ENCODE data around the gene AHCTF1.

AHCTF1 gene

GRCh38 chr1:246836209-246836966 is 95.4 kb downstream of the AHCTF1 start:
- no peak overlapping the region for H2AFZ ChIP-seq (ENCODE audit: low read depth, low read length)
- H3K27me3 ChIP-seq (ENCODE audit: insufficient read depth, low read length, poor library complexity): no peaks in the 10 kb centered on the region
- ATAC-seq (ENCODE audit: insufficient read depth, low read depth): no peak
- no peaks in the 10 kb centered on the region for H3K9me3 ChIP-seq (ENCODE audit: insufficient read depth, low read length, severe bottlenecking)
- H3K4me3 ChIP-seq (ENCODE audit: low read depth in 1 of 2, low read length in 2 of 2): no peak overlapping the region
- H3K36me3 ChIP-seq (ENCODE audit: insufficient read depth, low read length): peaks cover 11% of the 10 kb centered on the region
- no peak overlapping the region for H3K4me2 ChIP-seq (ENCODE audit: insufficient read depth, low read length)
- no peak overlapping the region for H3K9ac ChIP-seq (ENCODE audit: low read depth, low read length)
- H3K27ac ChIP-seq (ENCODE audit: low read length): no peak overlapping the region
- H3K79me2 ChIP-seq (ENCODE audit: insufficient read depth, low read length): no peaks in the 10 kb centered on the region
- no peak for DNase-seq
- TF ChIP-seq EZH2 (IDR thresholded peaks at IDR 0.05; ENCODE audit: borderline replicate concordance, low read depth, low read length, severe bottlenecking): no peak
- TF ChIP-seq, protein P1, sequence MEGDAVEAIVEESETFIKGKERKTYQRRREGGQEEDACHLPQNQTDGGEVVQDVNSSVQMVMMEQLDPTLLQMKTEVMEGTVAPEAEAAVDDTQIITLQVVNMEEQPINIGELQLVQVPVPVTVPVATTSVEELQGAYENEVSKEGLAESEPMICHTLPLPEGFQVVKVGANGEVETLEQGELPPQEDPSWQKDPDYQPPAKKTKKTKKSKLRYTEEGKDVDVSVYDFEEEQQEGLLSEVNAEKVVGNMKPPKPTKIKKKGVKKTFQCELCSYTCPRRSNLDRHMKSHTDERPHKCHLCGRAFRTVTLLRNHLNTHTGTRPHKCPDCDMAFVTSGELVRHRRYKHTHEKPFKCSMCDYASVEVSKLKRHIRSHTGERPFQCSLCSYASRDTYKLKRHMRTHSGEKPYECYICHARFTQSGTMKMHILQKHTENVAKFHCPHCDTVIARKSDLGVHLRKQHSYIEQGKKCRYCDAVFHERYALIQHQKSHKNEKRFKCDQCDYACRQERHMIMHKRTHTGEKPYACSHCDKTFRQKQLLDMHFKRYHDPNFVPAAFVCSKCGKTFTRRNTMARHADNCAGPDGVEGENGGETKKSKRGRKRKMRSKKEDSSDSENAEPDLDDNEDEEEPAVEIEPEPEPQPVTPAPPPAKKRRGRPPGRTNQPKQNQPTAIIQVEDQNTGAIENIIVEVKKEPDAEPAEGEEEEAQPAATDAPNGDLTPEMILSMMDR (IDR thresholded peaks at IDR 0.05; ENCODE audit: borderline replicate concordance, extremely low read depth, low read length, poor library complexity, severe bottlenecking): no peak
- H4K20me1 ChIP-seq (ENCODE audit: insufficient read depth, low read length): no peaks in the 10 kb centered on the region
- no peaks in the 10 kb centered on the region for H3K4me1 ChIP-seq (ENCODE audit: insufficient read depth, low read length)

DNA sequence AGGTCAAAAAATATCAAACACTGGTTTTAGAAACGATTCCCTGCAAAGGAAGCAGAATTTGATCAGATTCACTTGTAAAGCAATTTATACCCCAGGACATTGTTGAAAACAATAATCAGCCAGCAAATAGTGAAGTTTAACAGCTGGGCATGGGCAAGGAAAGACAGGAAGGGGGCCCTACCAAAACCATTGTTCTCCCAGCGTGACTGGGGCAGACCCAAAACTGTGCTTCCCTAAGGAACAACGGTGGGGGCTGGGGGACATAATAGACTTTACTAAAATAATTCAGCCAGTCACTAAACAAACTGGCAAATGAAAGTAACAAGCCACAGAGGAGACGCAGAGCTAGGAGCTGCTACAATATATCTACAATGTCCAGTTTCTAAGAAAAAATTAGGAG is 100.2 kb downstream of the AHCTF1 start:
- Histone ChIP-seq H3K9ac (ENCODE audit: low read depth, low read length) (no peak overlapping the region), H3K4me1 (ENCODE audit: insufficient read depth, low read length) (no peaks in the 10 kb centered on the region), H4K20me1 (ENCODE audit: insufficient read depth, low read length) (no peaks in the 10 kb centered on the region), H3K9me3 (ENCODE audit: insufficient read depth, low read length, severe bottlenecking) (peaks cover 6% of the 10 kb centered on the region), H3K27me3 (ENCODE audit: insufficient read depth, low read length, poor library complexity) (no peaks in the 10 kb centered on the region), H3K79me2 (ENCODE audit: insufficient read depth, low read length) (no peaks in the 10 kb centered on the region), H3K36me3 (ENCODE audit: insufficient read depth, low read length) (no peaks in the 10 kb centered on the region), H3K27ac (ENCODE audit: low read length) (no peak overlapping the region), H3K4me3 (ENCODE audit: low read depth in 1 of 2, low read length in 2 of 2) (no peak overlapping the region), H2AFZ (ENCODE audit: low read depth, low read length) (no peak overlapping the region), H3K4me2 (ENCODE audit: insufficient read depth, low read length) (no peak overlapping the region)
- ATAC-seq (ENCODE audit: insufficient read depth, low read depth): no peak
- TF ChIP-seq, protein P1 (IDR thresholded peaks at IDR 0.05; ENCODE audit: borderline replicate concordance, extremely low read depth, low read length, poor library complexity, severe bottlenecking): no peak
- DNase-seq: no peak

DNA sequence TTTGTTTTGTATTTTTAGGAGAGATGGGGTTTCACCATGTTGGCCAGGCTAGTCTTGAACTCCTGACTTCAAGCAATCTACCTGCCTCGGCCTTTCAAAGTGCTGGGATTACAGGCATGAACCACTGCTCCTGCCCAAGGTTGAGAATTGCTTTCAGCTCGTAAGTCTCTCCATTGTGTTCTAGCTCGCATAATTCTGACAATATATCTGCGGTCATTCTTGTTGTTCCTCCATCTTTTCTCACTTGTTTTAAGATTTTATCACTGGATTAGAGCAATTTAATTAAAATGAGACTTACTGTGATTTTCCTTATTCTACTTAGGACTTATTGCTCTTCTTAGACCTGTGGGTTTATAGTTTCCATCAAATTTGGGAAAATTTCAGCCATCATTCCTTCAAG is 102.9 kb downstream of the AHCTF1 start:
- DNase-seq (no peak), ATAC-seq (ENCODE audit: insufficient read depth, low read depth) (no peak)
- H3K27ac ChIP-seq (ENCODE audit: low read length): no peak overlapping the region
- H3K9ac ChIP-seq (ENCODE audit: low read depth, low read length): no peak overlapping the region
- no peaks in the 10 kb centered on the region for H3K4me1 ChIP-seq (ENCODE audit: insufficient read depth, low read length)
- H4K20me1 ChIP-seq (ENCODE audit: insufficient read depth, low read length): no peaks in the 10 kb centered on the region
- no peaks in the 10 kb centered on the region for H3K36me3 ChIP-seq (ENCODE audit: insufficient read depth, low read length)
- H3K4me2 ChIP-seq (ENCODE audit: insufficient read depth, low read length): no peak overlapping the region
- TF ChIP-seq EZH2 (IDR thresholded peaks at IDR 0.05; ENCODE audit: borderline replicate concordance, low read depth, low read length, severe bottlenecking): no peak
- TF ChIP-seq, protein P1 (IDR thresholded peaks at IDR 0.05; ENCODE audit: borderline replicate concordance, extremely low read depth, low read length, poor library complexity, severe bottlenecking): no peak
- no peak overlapping the region for H2AFZ ChIP-seq (ENCODE audit: low read depth, low read length)
- H3K9me3 ChIP-seq (ENCODE audit: insufficient read depth, low read length, severe bottlenecking): peaks cover 6% of the 10 kb centered on the region
- H3K79me2 ChIP-seq (ENCODE audit: insufficient read depth, low read length): no peaks in the 10 kb centered on the region
- H3K4me3 ChIP-seq (ENCODE audit: low read depth in 1 of 2, low read length in 2 of 2): no peak overlapping the region
- H3K27me3 ChIP-seq (ENCODE audit: insufficient read depth, low read length, poor library complexity): no peaks in the 10 kb centered on the region
